ENCODE measurements around the gene NOL4L.

The NOL4L gene

DNA sequence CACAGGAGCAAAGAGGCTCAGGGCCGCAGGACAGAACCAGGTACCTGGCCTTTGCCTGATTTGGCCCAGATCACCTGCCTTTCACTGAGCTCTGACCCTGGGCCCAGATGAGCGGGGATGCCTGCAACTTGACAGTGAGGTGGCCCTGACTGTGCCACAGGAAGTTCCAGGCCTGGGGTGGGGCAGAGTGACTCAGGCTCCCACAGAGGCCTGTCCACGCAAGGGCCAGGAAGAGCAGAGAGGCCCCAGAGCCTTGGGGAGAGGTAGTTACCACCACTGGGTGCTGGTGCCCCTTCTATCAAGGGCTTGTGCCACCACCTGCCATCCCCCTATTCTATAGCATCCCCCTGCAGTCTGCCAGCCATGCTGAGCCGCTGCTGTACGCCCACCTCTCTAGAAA is 4.1 kb upstream of the NOL4L start:
- TF ChIP-seq, protein P1, sequence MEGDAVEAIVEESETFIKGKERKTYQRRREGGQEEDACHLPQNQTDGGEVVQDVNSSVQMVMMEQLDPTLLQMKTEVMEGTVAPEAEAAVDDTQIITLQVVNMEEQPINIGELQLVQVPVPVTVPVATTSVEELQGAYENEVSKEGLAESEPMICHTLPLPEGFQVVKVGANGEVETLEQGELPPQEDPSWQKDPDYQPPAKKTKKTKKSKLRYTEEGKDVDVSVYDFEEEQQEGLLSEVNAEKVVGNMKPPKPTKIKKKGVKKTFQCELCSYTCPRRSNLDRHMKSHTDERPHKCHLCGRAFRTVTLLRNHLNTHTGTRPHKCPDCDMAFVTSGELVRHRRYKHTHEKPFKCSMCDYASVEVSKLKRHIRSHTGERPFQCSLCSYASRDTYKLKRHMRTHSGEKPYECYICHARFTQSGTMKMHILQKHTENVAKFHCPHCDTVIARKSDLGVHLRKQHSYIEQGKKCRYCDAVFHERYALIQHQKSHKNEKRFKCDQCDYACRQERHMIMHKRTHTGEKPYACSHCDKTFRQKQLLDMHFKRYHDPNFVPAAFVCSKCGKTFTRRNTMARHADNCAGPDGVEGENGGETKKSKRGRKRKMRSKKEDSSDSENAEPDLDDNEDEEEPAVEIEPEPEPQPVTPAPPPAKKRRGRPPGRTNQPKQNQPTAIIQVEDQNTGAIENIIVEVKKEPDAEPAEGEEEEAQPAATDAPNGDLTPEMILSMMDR (IDR thresholded peaks at IDR 0.05), result no peak
- peaks cover 13% of the 10 kb centered on the region for H3K4me1 Mint-ChIP-seq
- no peak overlapping the region for H3K27ac Mint-ChIP-seq
- no peaks in the 10 kb centered on the region for H3K9me3 Mint-ChIP-seq
- H3K27me3 Mint-ChIP-seq (ENCODE audit: low read depth, poor library complexity), result peaks cover 42% of the 10 kb centered on the region
- DNase-seq, result no peak
- H3K4me3 Mint-ChIP-seq, result no peak overlapping the region
- H3K36me3 Mint-ChIP-seq (ENCODE audit: low read depth), result no peaks in the 10 kb centered on the region

DNA sequence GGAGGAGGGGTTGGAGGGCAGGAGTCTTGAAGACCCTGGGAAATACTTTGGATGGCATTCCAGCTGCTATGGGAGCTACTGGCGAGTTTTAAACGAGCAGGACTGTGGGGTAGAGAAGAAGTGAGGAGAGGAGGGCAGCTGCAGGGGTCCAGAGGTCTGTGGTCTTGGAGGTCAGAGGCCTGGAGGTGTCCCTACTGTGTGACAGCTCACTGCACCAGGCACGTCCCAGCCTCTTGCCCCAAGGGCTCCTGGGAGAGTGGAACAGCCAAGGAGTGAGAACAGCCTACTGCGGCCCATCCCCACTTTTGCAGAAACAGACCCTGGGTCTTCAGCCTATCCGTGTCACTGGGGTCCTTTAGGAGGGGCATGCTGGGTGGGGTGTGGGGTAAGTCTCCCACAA is 2.9 kb upstream of the NOL4L start:
- Mint-ChIP-seq H3K9me3 (no peaks in the 10 kb centered on the region), H3K4me1 (peaks cover 13% of the 10 kb centered on the region), H3K27ac (no peak overlapping the region)

DNA sequence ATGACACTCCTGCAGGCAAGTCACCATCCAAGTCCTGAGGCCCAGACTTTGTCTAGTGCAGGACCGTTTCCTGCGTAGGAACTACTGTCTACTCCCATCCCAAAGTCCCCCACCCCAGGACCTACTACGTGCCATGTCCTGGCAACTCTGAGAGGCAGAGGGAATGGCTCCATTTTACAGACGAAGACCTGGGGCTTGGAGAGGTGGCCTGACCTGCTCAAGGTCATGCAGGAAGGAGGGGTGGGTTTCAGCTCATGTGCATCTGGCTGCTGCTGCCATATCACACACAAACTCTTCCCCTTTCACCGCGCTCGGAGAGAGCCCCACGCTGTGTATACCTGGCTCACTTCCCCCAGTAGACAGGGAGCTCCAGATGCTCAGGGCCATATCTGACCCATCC is 1.2 kb upstream of the NOL4L start:
- Mint-ChIP-seq H3K4me3 (peak overlapping the region; percentile 90), H3K9me3 (no peaks in the 10 kb centered on the region), H3K36me3 (ENCODE audit: low read depth) (no peaks in the 10 kb centered on the region), H3K27me3 (ENCODE audit: low read depth, poor library complexity) (peaks cover 37% of the 10 kb centered on the region), H3K27ac (no peak overlapping the region), H3K4me1 (peaks cover 24% of the 10 kb centered on the region)
- no peak for DNase-seq
- TF ChIP-seq, protein P1 (IDR thresholded peaks at IDR 0.05), result no peak

More for the DNA sequence above, 2.9 kb upstream of the NOL4L start:
- H3K36me3 Mint-ChIP-seq (ENCODE audit: low read depth), result no peaks in the 10 kb centered on the region
- no peak overlapping the region for H3K4me3 Mint-ChIP-seq
- peaks cover 42% of the 10 kb centered on the region for H3K27me3 Mint-ChIP-seq (ENCODE audit: low read depth, poor library complexity)
- no peak for DNase-seq
- TF ChIP-seq, protein P1 (IDR thresholded peaks at IDR 0.05), result no peak

DNA sequence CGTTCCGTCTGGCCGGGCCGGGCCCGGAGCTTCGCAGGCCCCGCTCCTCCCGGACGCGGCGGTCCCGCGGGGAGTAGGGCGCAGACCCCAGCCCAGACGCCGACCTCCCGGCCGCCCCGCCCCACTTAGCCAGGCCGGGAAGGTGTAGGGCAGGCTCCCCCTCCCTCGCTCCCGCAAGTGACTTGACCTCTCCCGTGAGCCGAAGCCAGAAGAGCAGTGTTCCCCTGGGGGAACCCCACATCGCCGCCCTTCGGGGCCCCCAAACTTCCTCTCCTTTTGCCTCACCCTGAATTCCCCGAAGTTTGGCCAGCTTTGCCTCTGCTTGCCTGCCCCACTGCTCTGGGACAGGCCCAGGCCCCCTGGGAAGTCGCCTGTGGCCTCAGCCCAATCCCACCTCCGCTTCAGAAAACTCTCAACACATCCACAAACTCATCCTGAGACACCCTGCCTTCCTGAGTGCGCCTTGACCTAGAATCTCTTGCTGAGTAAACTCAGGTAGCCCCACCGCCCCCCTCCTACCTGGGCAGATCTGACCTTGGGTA is 524 bp upstream of the NOL4L start:
- H3K4me3 Mint-ChIP-seq, result peak overlapping the region; percentile 90
- no peaks in the 10 kb centered on the region for H3K9me3 Mint-ChIP-seq
- H3K27me3 Mint-ChIP-seq (ENCODE audit: low read depth, poor library complexity), result peaks cover 35% of the 10 kb centered on the region
- DNase-seq, result peak; percentile 49
- no peaks in the 10 kb centered on the region for H3K36me3 Mint-ChIP-seq (ENCODE audit: low read depth)
- H3K4me1 Mint-ChIP-seq, result peaks cover 30% of the 10 kb centered on the region
- TF ChIP-seq, protein P1 (IDR thresholded peaks at IDR 0.05), result no peak
- no peak overlapping the region for H3K27ac Mint-ChIP-seq

DNA sequence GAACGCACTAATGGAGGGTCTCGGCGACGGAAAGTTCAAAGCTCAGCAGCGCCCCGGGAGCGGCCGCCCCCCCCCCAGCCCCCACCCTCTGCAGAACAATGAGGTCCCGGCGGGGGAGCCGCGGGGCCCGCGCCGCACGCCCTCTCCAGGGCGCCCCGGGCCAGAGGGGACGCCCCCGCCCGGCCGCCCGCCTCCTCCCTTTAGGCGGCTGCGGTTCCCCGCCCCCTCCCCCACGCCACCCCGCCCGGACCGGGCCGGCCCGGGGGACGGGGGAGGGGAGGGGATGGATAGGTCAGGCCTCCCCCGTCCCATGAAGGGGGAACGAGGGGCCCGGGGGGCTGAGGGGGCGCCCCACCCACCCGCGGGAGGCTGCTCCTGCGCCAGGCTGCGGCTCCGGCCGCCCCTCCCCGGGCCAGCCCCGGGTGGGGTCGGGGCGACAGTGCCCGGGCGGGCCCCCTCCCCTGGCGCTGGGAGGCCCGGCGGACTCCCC is 1.5 kb downstream of the NOL4L start:
- peak; percentile 49 for DNase-seq
- no peak overlapping the region for H3K4me3 Mint-ChIP-seq
- no peak overlapping the region for H3K27ac Mint-ChIP-seq
- H3K9me3 Mint-ChIP-seq, result no peaks in the 10 kb centered on the region
- peaks cover 26% of the 10 kb centered on the region for H3K27me3 Mint-ChIP-seq (ENCODE audit: low read depth, poor library complexity)
- no peaks in the 10 kb centered on the region for H3K36me3 Mint-ChIP-seq (ENCODE audit: low read depth)
- H3K4me1 Mint-ChIP-seq, result peaks cover 48% of the 10 kb centered on the region
- TF ChIP-seq, protein P1 (IDR thresholded peaks at IDR 0.05), result no peak

Data from nephron progenitor cell (in vitro differentiated cells).